ENCODE data around the gene GLRA1.

DNA sequence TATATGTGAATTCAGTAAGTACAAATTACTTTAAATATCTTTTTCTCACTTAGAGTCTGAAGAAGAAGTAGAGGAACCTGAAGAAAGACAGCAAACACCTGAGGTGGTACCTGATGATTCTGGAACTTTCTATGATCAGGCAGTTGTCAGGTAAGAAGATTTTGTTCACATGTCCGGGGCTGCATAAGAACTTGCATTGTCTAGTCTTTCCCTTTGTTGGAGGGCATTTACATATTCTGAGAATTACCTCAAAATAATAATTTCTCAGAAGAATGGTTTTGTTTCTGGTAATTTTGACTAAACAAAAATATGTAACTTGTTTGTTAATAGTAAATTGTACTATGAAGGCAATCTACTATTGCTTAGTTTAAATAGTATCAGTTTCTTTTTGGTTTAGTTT, 129.2 kb downstream of the GLRA1 start:
- TF ChIP-seq, protein P1, sequence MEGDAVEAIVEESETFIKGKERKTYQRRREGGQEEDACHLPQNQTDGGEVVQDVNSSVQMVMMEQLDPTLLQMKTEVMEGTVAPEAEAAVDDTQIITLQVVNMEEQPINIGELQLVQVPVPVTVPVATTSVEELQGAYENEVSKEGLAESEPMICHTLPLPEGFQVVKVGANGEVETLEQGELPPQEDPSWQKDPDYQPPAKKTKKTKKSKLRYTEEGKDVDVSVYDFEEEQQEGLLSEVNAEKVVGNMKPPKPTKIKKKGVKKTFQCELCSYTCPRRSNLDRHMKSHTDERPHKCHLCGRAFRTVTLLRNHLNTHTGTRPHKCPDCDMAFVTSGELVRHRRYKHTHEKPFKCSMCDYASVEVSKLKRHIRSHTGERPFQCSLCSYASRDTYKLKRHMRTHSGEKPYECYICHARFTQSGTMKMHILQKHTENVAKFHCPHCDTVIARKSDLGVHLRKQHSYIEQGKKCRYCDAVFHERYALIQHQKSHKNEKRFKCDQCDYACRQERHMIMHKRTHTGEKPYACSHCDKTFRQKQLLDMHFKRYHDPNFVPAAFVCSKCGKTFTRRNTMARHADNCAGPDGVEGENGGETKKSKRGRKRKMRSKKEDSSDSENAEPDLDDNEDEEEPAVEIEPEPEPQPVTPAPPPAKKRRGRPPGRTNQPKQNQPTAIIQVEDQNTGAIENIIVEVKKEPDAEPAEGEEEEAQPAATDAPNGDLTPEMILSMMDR (IDR thresholded peaks at IDR 0.05), result no peak
- TF ChIP-seq POLR2A (IDR thresholded peaks at IDR 0.05), result no peak

Measured in prostate gland (tissue), 2 donors.